Measurements from ENCODE around the gene C1S.
"Not testable (repeated sequence)": the region's sequence is repeated elsewhere in the genome, so short reads cannot be mapped to it uniquely, and the experiment has no call there.

Gene C1S

GRCh38 chr12:7046383-7047105, 14.0 kb upstream of the C1S start:
- DNase-seq (ENCODE audit: low read depth), result no peak

GRCh38 chr12:7047306-7047705, 13.2 kb upstream of the C1S start:
- no peak for DNase-seq (ENCODE audit: low read depth)

- not testable (repeated sequence) for DNase-seq (ENCODE audit: low read depth)
These were observed 11.0 kb upstream of the C1S start for GRCh38 chr12:7049445-7049951.

- DNase-seq (ENCODE audit: low read depth), result not testable (repeated sequence)
These were observed 10.5 kb upstream of the C1S start for GRCh38 chr12:7049973-7050372.

GRCh38 chr12:7054925-7055324, 5.6 kb upstream of the C1S start:
- no peak for DNase-seq (ENCODE audit: low read depth)

- DNase-seq (ENCODE audit: low read depth), result not testable (repeated sequence)
These were observed 4.8 kb upstream of the C1S start for GRCh38 chr12:7055736-7056135.

GRCh38 chr12:7058163-7058845, 2.2 kb upstream of the C1S start:
- DNase-seq (ENCODE audit: low read depth), result no peak

GRCh38 chr12:7058850-7059395, 1.6 kb upstream of the C1S start:
- no peak for DNase-seq (ENCODE audit: low read depth)

- no peak for DNase-seq (ENCODE audit: low read depth)
These were observed 738 bp upstream of the C1S start for GRCh38 chr12:7059780-7060179.

GRCh38 chr12:7061138-7061537, 620 bp downstream of the C1S start:
- no peak for DNase-seq (ENCODE audit: low read depth)

- no peak for DNase-seq (ENCODE audit: low read depth)
These were observed 1.1 kb downstream of the C1S start for GRCh38 chr12:7061596-7061995.

GRCh38 chr12:7064516-7064915, 4.0 kb downstream of the C1S start:
- DNase-seq (ENCODE audit: low read depth), result no peak

- DNase-seq (ENCODE audit: low read depth), result no peak
These were observed 4.6 kb downstream of the C1S start for GRCh38 chr12:7065073-7065623.

- DNase-seq (ENCODE audit: low read depth), result no peak
These were observed 6.1 kb downstream of the C1S start for GRCh38 chr12:7066596-7066995.

GRCh38 chr12:7067096-7067495, 6.6 kb downstream of the C1S start:
- no peak for DNase-seq (ENCODE audit: low read depth)

- DNase-seq (ENCODE audit: low read depth), result no peak
These were observed 7.9 kb downstream of the C1S start for GRCh38 chr12:7068240-7068993.

- no peak for DNase-seq (ENCODE audit: low read depth)
These were observed 8.5 kb downstream of the C1S start for GRCh38 chr12:7068994-7069346.

GRCh38 chr12:7069386-7069785, 8.9 kb downstream of the C1S start:
- DNase-seq (ENCODE audit: low read depth), result no peak

- no peak for DNase-seq (ENCODE audit: low read depth)
These were observed 11.5 kb downstream of the C1S start for GRCh38 chr12:7072035-7072434.

GRCh38 chr12:7072554-7072953, 12.0 kb downstream of the C1S start:
- DNase-seq (ENCODE audit: low read depth), result no peak

- DNase-seq (ENCODE audit: low read depth), result no peak
These were observed 13.4 kb downstream of the C1S start for GRCh38 chr12:7073946-7074345.

GRCh38 chr12:7075518-7075917, 15.0 kb downstream of the C1S start:
- DNase-seq (ENCODE audit: low read depth), result no peak

Data from activated T-helper 1 cell treated with Interleukin-2 at 50 U/mL for 16 hours (primary cell).